KOPT-K1 (cell line): ENCODE results near the gene TRIM5.
"Not testable (repeated sequence)": the region's sequence is repeated elsewhere in the genome, so short reads cannot be mapped to it uniquely, and the experiment has no call there.

Experiments used
- H3K27ac ChIP-seq: fragments of 200-600 bp; sonication (generic); 2 replicates; pipeline ENCODE4 v1.5.1; 2016; ENCODE audit warnings: antibody characterized with exemption, mild to moderate bottlenecking, low read depth, low read length; ENCODE audit not compliant: poor library complexity, severe bottlenecking
- H3K36me3 ChIP-seq: fragments of 200-600 bp; sonication (generic); 2 replicates; pipeline ENCODE4 v1.5.1; 2017; ENCODE audit warnings: antibody characterized with exemption, mild to moderate bottlenecking, low read length, moderate library complexity; ENCODE audit not compliant: insufficient read depth
- H3K9me3 ChIP-seq: fragments of 200-600 bp; sonication (generic); 2 replicates; pipeline ENCODE4 v1.5.1; 2017; ENCODE audit warnings: antibody characterized with exemption, low read length, mild to moderate bottlenecking; ENCODE audit not compliant: insufficient read depth, poor library complexity, severe bottlenecking

The TRIM5 gene, protein sequence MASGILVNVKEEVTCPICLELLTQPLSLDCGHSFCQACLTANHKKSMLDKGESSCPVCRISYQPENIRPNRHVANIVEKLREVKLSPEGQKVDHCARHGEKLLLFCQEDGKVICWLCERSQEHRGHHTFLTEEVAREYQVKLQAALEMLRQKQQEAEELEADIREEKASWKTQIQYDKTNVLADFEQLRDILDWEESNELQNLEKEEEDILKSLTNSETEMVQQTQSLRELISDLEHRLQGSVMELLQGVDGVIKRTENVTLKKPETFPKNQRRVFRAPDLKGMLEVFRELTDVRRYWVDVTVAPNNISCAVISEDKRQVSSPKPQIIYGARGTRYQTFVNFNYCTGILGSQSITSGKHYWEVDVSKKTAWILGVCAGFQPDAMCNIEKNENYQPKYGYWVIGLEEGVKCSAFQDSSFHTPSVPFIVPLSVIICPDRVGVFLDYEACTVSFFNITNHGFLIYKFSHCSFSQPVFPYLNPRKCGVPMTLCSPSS

DNA sequence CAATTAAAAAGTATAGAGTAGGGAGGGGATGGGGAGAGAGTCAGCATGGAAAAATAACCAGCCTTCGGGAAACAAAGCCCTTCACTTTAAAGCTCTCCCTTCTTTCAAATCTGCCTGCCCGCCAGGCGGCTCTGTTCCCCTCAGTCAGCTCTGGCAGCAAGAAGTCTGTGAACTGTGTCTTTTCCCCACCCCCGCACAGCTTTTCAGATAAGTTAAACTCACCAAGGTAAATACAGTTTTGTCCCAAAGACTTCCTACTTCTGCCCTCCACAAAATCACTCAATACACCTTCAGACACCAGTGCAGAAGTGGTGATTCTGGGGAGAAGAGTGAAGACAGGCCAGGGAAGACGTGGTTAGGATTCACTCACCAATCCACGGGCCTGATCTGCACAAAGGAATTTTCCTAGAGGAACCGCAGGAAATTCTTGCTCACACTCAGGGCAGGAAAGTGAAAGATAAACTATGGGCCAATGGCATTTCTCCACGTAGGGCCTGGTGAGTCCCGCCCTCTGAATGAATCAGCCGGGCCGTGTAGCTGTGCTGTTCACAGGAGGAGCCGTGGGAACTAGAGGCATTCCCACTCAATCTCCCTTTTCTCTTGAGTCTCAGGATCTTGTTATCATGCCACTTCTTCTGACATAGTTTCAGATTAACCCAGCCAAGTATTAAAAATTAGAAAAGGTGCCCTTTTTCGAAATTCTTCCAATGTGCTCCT is at the start of gene TRIM5:
Gene TRIM5, minus strand, starts transcription at position 429 of the 717 bp plus-strand sequence. CDS start 4,897 bp downstream, outside the sequence.
- H3K27ac ChIP-seq: peak within 1 kb of the TSS; percentile 68
- peaks cover 3% of the 10 kb centered on the region for H3K36me3 ChIP-seq
- H3K9me3 ChIP-seq: no peaks in the 10 kb centered on the region

DNA sequence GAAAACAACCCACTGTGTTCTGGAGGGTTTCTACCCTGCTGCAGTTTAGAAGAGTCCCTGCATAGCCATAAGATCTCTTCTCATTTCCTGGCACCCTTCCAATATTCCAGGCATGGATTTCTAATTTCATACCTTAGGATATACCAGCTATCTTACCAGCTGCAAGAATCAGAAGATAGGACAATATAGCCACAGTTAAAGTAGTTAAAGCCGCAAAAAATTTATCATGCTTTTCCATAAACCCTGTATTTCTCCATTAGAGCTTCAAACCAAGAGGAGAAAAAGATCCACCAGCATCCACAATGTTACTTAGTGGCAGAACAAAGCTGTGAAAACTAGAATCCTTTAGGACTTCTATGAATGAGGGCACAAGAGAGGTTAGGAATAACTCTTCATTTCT is 42.8 kb upstream of the TRIM5 start:
- Histone ChIP-seq H3K36me3 (no peaks in the 10 kb centered on the region), H3K9me3 (no peaks in the 10 kb centered on the region), H3K27ac (no peak overlapping the region)

DNA sequence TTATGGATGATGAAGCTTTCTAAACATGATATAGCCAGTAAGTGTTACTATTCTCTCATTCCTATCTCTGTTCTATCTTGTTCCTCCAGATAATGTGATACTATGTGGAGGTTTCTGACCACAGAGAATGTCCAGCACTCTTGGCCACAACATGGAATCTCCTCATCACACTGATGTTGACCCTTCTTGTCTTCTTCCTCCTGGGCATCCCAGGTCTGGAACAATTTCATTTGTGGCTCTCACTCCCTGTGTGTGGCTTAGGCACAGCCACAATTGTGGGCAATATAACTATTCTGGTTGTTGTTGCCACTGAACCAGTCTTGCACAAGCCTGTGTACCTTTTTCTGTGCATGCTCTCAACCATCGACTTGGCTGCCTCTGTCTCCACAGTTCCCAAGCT is 41.5 kb upstream of the TRIM5 start:
- Histone ChIP-seq H3K36me3 (no peaks in the 10 kb centered on the region), H3K27ac (no peak overlapping the region), H3K9me3 (no peaks in the 10 kb centered on the region)

DNA sequence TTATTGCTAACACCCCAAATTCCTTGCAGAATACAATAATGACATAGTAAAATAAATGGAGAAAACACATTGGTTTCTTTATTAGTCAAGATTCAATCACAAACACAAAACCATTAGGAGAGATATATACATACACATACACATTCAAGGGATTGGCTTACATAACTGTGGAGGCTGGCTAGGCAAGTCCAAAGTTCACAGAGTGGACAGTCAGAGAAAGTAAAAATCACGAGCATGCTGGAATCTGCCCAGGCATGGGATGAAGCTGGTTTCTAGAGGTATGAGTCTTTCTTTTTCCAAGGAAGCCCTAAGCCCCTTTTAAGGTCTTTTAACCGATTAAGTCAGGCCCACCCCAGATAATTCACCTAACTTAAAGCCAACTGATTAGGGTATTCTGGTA is 37.7 kb upstream of the TRIM5 start:
- no peaks in the 10 kb centered on the region for H3K9me3 ChIP-seq
- no peaks in the 10 kb centered on the region for H3K36me3 ChIP-seq

DNA sequence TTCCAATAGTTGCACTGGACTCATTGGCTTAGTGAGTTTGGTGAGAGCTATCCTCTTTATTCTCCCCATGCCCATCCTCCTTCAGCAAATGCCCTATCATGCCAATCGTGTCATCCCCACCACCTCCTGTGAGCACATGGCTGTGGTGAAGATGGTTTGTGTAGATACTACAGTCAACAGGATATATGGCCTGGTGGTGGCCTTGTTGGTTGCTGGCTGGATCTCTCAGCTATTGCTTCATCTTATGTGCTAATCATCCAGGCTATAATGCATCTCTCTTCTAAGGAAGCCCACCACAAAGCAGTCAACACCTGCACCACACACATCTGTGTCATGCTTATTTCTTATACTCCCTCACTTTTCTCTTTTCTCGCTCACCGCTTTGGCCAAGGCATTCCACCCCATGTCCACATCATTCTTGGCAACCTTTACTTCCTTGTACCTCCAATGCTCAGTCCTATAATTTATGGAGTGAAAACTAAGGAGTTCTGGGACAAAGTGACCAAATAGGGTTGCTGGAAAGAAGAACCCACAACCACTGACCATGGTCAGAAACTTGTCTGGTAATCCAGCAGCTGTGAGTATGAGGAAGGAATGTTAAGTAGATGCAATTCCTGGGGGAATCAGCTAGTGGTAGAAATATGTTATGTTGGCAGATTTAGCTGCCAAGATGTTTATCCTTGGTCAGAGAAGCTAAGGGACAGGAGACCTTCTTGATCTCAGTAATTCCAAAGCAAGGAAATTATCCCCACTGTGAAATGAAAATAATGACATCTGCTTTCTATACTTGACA is 35.0 kb upstream of the TRIM5 start:
- Histone ChIP-seq H3K27ac (no peak overlapping the region), H3K36me3 (no peaks in the 10 kb centered on the region), H3K9me3 (no peaks in the 10 kb centered on the region)

More for the DNA sequence above, 37.7 kb upstream of the TRIM5 start:
- no peak overlapping the region for H3K27ac ChIP-seq

DNA sequence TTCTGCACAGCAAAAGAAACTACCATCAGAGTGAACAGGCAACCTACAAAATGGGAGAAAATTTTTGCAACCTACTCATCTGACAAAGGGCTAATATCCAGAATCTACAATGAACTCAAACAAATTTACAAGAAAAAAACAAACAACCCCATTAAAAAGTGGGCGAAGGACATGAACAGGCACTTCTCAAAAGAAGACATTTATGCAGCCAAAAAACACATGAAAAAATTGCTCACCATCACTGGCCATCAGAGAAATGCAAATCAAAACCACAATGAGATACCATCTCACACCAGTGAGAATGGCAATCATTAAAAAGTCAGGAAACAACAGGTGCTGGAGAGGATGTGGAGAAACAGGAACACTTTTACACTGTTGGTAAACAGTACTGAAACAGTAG is 31.6 kb upstream of the TRIM5 start:
- not testable (repeated sequence) for H3K36me3 ChIP-seq, H3K27ac ChIP-seq, H3K9me3 ChIP-seq

DNA sequence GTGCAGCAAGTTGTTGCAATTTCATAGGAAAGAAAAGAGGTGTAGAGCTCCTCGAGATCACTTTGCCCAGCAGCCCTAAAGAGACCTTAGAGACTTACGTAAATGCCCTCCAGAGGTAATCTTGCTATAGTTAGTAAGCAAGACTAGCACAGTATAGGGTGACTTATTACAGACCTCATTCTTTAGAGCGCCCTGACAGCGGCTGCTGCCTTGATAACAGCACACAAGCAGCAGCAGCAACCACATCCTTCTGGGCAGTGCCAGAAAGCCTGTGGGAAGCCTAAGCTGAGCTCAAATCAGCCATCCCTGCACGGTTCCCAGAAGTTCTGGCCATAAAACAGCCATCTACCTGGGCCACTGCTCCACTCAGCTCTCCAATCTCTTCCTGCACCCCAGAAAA is 28.8 kb upstream of the TRIM5 start:
- Histone ChIP-seq H3K27ac (no peak overlapping the region), H3K9me3 (no peaks in the 10 kb centered on the region), H3K36me3 (peaks cover 7% of the 10 kb centered on the region; the same call in 1 of the 2 replicates)

DNA sequence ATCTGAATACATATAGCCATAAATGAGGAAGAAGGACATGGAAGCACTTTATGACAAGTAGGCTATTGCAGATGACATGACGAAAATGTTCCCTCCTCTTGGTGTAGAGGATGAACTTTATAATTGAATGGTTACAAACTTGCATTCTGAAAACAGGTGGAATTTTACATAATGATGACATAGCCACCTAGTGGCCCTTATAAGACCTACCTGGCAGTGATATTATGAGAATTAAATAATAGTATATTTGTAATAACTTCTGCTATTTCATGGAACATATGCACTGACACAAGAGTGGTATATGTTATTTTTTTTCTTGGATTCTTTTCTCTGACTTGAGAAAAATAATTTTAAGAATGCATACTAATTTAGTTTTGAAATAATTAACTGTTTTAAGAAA is 27.6 kb upstream of the TRIM5 start:
- H3K9me3 ChIP-seq: no peaks in the 10 kb centered on the region
- H3K36me3 ChIP-seq: peaks cover 15% of the 10 kb centered on the region; the same call in 1 of the 2 replicates
- no peak overlapping the region for H3K27ac ChIP-seq

DNA sequence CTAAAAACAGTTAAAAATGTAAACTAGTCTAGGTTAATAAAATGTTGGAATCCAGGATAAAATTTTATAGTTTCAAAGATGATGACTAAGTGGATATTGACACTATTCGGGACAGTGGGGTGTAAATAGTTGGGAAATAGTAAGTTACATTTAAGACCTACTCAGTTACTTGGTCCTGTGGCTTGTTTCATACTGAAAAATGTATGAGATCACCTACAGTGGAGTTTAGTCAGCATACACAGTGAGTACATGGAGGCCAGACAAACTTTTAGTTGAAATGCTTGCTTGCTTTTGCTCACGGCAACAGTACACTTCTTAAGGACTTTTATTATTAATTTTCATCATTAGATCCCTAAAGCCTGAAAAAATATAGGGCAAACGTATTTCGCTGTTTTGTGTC is 20.8 kb upstream of the TRIM5 start:
- Histone ChIP-seq H3K27ac (no peak overlapping the region), H3K9me3 (no peaks in the 10 kb centered on the region), H3K36me3 (peaks cover 55% of the 10 kb centered on the region)

DNA sequence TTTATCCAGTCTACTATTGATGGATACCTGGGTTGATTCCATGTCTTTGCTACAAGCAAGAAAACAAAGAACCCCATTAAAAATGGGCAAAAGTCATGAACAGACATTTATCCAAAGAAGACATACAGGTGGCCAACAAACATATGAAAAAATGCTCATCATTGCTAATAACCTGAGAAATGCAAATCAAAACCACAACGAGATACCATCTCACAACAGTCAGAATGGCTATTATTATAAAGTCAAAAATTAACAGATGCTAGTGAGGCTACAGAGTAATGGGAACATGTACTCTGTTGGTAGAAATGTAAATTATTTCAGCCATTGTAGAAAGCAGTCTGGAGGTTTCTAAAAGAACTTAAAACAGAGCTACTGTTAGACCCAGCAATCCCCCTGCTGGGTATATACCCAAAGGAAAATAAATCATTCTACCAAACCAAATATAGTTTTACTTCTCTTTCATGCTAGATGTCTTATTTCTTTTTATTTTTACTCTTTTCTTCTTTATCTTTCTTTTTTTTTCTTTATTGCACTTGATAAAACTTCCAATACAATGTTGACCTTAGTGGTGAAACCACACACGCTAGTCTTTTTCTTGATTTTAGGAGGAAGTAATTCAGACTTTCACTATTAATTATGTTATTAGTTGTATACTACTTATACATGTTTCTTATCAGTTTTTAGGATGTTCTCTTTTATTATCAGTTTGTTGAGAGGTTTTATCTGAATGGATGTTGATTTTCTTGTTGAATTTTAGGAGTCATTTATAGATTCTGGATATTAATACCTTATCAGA is 19.1 kb upstream of the TRIM5 start:
- no peak overlapping the region for H3K27ac ChIP-seq
- peaks cover 49% of the 10 kb centered on the region for H3K36me3 ChIP-seq
- H3K9me3 ChIP-seq: no peaks in the 10 kb centered on the region

DNA sequence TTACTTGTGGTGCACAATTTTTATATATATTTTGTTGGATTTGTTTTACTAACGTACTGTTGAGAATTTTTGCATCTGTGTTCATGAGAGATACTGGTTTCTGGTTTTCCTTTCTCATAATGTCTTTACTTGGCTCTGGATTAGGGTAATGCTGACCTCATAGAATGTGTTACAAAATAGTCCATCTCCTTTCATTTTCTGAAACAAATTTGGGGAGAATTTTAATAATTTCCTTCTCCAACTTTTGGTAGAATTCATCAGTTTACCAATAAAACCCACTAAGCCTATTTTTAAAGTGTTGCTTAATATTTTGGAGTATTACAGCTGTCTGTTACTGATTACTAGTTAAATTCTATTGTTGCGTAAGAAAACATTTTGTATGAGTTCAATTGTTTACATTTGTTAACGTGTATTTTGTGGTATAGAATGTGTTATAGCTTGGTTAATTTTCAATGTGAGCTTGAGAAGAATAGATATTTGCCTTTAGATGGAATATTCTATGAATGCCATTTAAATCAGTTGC is 16.2 kb upstream of the TRIM5 start:
- Histone ChIP-seq H3K9me3 (no peaks in the 10 kb centered on the region), H3K36me3 (peaks cover 56% of the 10 kb centered on the region), H3K27ac (no peak overlapping the region)

DNA sequence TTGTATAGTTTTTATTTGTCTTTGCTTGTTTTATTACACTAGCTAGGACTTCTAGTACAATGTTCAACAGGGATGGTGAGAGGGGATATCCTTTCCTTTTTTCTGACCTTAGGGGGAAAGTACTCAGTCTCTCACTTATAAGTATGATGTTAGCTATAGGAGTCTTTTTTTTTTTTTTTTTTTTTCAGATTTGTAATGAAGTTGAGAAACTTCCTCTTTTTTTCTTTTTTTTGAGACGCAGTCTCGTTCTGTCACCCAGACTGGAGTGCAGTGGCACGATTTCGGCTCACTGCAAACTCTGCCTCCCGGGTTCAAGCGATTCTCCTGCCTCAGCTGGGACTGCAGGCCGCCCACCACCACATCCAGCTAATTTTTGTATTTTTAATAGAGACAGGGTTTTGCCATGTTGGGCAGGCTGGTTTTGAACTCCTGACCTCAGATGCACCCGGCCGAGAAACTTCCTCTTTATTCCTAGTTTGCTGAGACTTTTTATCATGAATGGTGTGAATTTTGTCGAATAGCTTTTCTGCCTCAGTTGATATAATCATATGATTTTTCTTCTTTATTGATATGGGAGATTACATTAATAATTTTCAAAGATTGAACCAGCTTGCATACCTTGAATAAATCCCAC is 15.7 kb upstream of the TRIM5 start:
- Histone ChIP-seq H3K9me3 (no peaks in the 10 kb centered on the region), H3K36me3 (peaks cover 55% of the 10 kb centered on the region), H3K27ac (no peak overlapping the region)

DNA sequence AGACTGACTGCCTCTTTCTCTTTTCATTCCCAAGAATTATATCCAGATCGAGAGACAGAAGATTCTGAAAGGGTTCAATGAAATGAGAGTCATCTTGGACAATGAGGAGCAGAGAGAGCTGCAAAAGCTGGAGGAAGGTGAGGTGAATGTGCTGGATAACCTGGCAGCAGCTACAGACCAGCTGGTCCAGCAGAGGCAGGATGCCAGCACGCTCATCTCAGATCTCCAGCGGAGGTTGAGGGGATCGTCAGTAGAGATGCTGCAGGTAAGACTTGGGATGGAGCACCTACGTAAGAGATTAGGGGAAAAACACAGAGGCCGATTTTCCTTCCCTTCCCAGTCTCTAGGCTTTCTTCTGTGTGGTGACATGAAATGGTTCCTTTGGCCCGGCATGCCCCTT is 13.4 kb upstream of the TRIM5 start:
- H3K9me3 ChIP-seq: no peaks in the 10 kb centered on the region
- H3K27ac ChIP-seq: no peak overlapping the region
- peaks cover 46% of the 10 kb centered on the region for H3K36me3 ChIP-seq

DNA sequence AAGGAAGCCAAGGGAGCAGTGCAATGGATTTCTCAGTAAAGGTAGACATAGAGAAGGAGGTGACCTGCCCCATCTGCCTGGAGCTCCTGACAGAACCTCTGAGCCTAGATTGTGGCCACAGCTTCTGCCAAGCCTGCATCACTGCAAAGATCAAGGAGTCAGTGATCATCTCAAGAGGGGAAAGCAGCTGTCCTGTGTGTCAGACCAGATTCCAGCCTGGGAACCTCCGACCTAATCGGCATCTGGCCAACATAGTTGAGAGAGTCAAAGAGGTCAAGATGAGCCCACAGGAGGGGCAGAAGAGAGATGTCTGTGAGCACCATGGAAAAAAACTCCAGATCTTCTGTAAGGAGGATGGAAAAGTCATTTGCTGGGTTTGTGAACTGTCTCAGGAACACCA is 11.3 kb upstream of the TRIM5 start:
- Histone ChIP-seq H3K9me3 (no peaks in the 10 kb centered on the region), H3K27ac (no peak overlapping the region), H3K36me3 (peaks cover 32% of the 10 kb centered on the region)
